Measurements from ENCODE around the gene ITIH3.
A peak's percentile ranks its signal among the peaks of the same experiment; 100 is the strongest.

ITIH3 gene

GRCh38 chr3:52796411-52796810, 1.8 kb downstream of the ITIH3 start:
- DNase-seq = no peak

GRCh38 chr3:52798376-52798977, 3.9 kb downstream of the ITIH3 start:
- no peak for DNase-seq

GRCh38 chr3:52798978-52799476, 4.4 kb downstream of the ITIH3 start:
- DNase-seq = no peak

- DNase-seq = no peak
Measured at GRCh38 chr3:52800079-52800478, 5.5 kb downstream of the ITIH3 start.

GRCh38 chr3:52801839-52802238, 7.2 kb downstream of the ITIH3 start:
- no peak for DNase-seq

- DNase-seq = no peak
Measured at GRCh38 chr3:52805270-52806039, 10.9 kb downstream of the ITIH3 start.

GRCh38 chr3:52809149-52809548, 14.6 kb downstream of the ITIH3 start:
- no peak for DNase-seq

- no peak for DNase-seq
Measured at GRCh38 chr3:52809662-52810377, 15.2 kb downstream of the ITIH3 start.

- no peak for DNase-seq
Measured at GRCh38 chr3:52810923-52811322, 16.3 kb downstream of the ITIH3 start.

GRCh38 chr3:52811452-52812011, 16.9 kb downstream of the ITIH3 start:
- no peak for DNase-seq

GRCh38 chr3:52813810-52814209, 19.2 kb downstream of the ITIH3 start:
- no peak for DNase-seq

GRCh38 chr3:52816199-52816598, 21.6 kb downstream of the ITIH3 start:
- no peak for DNase-seq

- DNase-seq = no peak
Measured at GRCh38 chr3:52816654-52817053, 22.1 kb downstream of the ITIH3 start.

GRCh38 chr3:52817221-52817620, 22.6 kb downstream of the ITIH3 start:
- DNase-seq = no peak

GRCh38 chr3:52817860-52818259, 23.3 kb downstream of the ITIH3 start:
- DNase-seq = no peak

- DNase-seq = no peak
Measured at GRCh38 chr3:52819936-52820335, 25.3 kb downstream of the ITIH3 start.

- DNase-seq = no peak
Measured at GRCh38 chr3:52820736-52821135, 26.1 kb downstream of the ITIH3 start.

GRCh38 chr3:52822363-52822762, 27.8 kb downstream of the ITIH3 start:
- no peak for DNase-seq

GRCh38 chr3:52824037-52824436, 29.4 kb downstream of the ITIH3 start:
- no peak for DNase-seq

GRCh38 chr3:52827441-52827840, 32.8 kb downstream of the ITIH3 start:
- DNase-seq = no peak

- no peak for DNase-seq
Measured at GRCh38 chr3:52827866-52828376, 33.3 kb downstream of the ITIH3 start.

- DNase-seq = no peak
Measured at GRCh38 chr3:52829482-52829881, 34.9 kb downstream of the ITIH3 start.

- peak; percentile 59 for DNase-seq
Measured at GRCh38 chr3:52829906-52830463, 35.4 kb downstream of the ITIH3 start.
